ENCODE results near the gene FMN1. TPM values are rescaled to one million over a fixed set of nuclear protein-coding genes. Genes with fewer than 3 reads are reported as not detected.

The FMN1 gene
- polyA plus RNA-seq, 1 donor from 2014 or later: 0.40 TPM

DNA sequence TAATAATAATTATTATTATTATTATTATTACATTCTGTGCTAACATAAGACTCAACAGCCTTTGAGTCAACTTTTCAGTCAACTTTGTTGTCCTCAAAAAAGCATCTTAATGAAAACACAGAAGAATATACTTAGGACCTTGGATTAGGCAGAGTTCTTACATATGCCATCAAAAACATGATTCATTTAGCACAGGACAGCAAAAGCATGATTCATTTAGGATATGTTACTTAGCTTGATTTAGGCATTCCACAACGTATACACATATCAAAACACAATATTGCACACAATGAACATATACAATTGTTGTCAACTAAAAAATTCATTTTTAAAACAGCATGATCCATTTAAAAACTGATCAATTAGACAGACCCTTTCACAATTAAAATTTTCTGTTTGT lies 213.0 kb downstream of the FMN1 start:
- Histone ChIP-seq H3K4me3 (ENCODE audit: low read length) (no peak overlapping the region), H3K36me3 (ENCODE audit: insufficient read depth, low read length) (no peaks in the 10 kb centered on the region), H3K9ac (ENCODE audit: low read length) (no peak overlapping the region), H3K27ac (ENCODE audit: low read length) (no peak overlapping the region), H3F3A (ENCODE audit: insufficient read depth, low read length, poor library complexity, severe bottlenecking) (no peaks in the 10 kb centered on the region), H3K9me2 (ENCODE audit: insufficient read depth, low read length) (no peaks in the 10 kb centered on the region), H3K79me2 (replicated peaks; ENCODE audit: insufficient read depth, low read length) (no peaks in the 10 kb centered on the region), H3K27me3 (ENCODE audit: insufficient read depth, low read depth, low read length) (no peaks in the 10 kb centered on the region), H2AFZ (ENCODE audit: low read depth, low read length) (no peak overlapping the region), H4K20me1 (ENCODE audit: insufficient read depth) (no peaks in the 10 kb centered on the region), H3K9me3 (ENCODE audit: low read length) (no peaks in the 10 kb centered on the region), H3K4me2 (ENCODE audit: low read length) (no peak overlapping the region)
- no peak for TF ChIP-seq EP300 (conservative IDR thresholded peaks at IDR 0.05; ENCODE audit: poor library complexity, severe bottlenecking)
- TF ChIP-seq, protein P1, sequence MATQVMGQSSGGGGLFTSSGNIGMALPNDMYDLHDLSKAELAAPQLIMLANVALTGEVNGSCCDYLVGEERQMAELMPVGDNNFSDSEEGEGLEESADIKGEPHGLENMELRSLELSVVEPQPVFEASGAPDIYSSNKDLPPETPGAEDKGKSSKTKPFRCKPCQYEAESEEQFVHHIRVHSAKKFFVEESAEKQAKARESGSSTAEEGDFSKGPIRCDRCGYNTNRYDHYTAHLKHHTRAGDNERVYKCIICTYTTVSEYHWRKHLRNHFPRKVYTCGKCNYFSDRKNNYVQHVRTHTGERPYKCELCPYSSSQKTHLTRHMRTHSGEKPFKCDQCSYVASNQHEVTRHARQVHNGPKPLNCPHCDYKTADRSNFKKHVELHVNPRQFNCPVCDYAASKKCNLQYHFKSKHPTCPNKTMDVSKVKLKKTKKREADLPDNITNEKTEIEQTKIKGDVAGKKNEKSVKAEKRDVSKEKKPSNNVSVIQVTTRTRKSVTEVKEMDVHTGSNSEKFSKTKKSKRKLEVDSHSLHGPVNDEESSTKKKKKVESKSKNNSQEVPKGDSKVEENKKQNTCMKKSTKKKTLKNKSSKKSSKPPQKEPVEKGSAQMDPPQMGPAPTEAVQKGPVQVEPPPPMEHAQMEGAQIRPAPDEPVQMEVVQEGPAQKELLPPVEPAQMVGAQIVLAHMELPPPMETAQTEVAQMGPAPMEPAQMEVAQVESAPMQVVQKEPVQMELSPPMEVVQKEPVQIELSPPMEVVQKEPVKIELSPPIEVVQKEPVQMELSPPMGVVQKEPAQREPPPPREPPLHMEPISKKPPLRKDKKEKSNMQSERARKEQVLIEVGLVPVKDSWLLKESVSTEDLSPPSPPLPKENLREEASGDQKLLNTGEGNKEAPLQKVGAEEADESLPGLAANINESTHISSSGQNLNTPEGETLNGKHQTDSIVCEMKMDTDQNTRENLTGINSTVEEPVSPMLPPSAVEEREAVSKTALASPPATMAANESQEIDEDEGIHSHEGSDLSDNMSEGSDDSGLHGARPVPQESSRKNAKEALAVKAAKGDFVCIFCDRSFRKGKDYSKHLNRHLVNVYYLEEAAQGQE (IDR thresholded peaks at IDR 0.05; ENCODE audit: borderline replicate concordance): no peak
- no peak for TF ChIP-seq SMC3 (conservative IDR thresholded peaks at IDR 0.05; ENCODE audit: poor library complexity)
- no peak for TF ChIP-seq MXI1 (conservative IDR thresholded peaks at IDR 0.05; ENCODE audit: poor library complexity, severe bottlenecking)
- TF ChIP-seq RAD21 (conservative IDR thresholded peaks at IDR 0.05): no peak
- no peak for TF ChIP-seq EZH2 (IDR thresholded peaks at IDR 0.05; ENCODE audit: borderline replicate concordance, insufficient read depth, low read length, poor library complexity, severe bottlenecking)

DNA sequence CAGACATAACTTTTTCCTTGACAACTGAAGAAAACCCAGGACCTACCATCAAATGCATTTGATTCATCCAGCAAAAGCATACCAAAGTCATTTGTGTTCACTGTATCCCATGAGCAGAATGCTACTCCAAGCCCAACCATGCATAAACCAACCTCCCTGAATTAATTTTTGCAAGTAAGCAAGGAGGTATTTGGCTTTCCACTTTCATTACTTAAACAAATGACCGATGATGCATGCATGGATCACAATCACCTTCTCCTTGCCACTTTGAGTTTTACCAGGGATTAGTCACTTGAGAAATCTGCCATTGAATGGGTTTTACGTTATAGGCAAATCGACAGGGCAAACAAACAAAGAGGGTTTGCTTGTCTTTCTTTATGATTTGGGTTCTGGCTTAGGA lies 214.8 kb downstream of the FMN1 start:
- Histone ChIP-seq H3K9me2 (ENCODE audit: insufficient read depth, low read length) (no peaks in the 10 kb centered on the region), H2AFZ (ENCODE audit: low read depth, low read length) (no peak overlapping the region), H3F3A (ENCODE audit: insufficient read depth, low read length, poor library complexity, severe bottlenecking) (no peaks in the 10 kb centered on the region), H3K36me3 (ENCODE audit: insufficient read depth, low read length) (no peaks in the 10 kb centered on the region), H3K9ac (ENCODE audit: low read length) (no peak overlapping the region), H3K9me3 (ENCODE audit: low read length) (no peaks in the 10 kb centered on the region), H3K27ac (ENCODE audit: low read length) (no peak overlapping the region), H4K20me1 (ENCODE audit: insufficient read depth) (no peaks in the 10 kb centered on the region), H3K4me3 (ENCODE audit: low read length) (no peak overlapping the region), H3K27me3 (ENCODE audit: insufficient read depth, low read depth, low read length) (no peaks in the 10 kb centered on the region), H3K79me2 (replicated peaks; ENCODE audit: insufficient read depth, low read length) (no peaks in the 10 kb centered on the region), H3K4me2 (ENCODE audit: low read length) (no peak overlapping the region)
- no peak for TF ChIP-seq TAF1 (IDR thresholded peaks at IDR 0.05; ENCODE audit: low read depth)
- no peak for TF ChIP-seq SMC3 (conservative IDR thresholded peaks at IDR 0.05; ENCODE audit: poor library complexity)
- TF ChIP-seq EP300 (conservative IDR thresholded peaks at IDR 0.05; ENCODE audit: poor library complexity, severe bottlenecking): no peak
- no peak for TF ChIP-seq EZH2 (IDR thresholded peaks at IDR 0.05; ENCODE audit: borderline replicate concordance, insufficient read depth, low read length, poor library complexity, severe bottlenecking)
- TF ChIP-seq, protein P2, sequence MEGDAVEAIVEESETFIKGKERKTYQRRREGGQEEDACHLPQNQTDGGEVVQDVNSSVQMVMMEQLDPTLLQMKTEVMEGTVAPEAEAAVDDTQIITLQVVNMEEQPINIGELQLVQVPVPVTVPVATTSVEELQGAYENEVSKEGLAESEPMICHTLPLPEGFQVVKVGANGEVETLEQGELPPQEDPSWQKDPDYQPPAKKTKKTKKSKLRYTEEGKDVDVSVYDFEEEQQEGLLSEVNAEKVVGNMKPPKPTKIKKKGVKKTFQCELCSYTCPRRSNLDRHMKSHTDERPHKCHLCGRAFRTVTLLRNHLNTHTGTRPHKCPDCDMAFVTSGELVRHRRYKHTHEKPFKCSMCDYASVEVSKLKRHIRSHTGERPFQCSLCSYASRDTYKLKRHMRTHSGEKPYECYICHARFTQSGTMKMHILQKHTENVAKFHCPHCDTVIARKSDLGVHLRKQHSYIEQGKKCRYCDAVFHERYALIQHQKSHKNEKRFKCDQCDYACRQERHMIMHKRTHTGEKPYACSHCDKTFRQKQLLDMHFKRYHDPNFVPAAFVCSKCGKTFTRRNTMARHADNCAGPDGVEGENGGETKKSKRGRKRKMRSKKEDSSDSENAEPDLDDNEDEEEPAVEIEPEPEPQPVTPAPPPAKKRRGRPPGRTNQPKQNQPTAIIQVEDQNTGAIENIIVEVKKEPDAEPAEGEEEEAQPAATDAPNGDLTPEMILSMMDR (IDR thresholded peaks at IDR 0.05; ENCODE audit: poor library complexity, severe bottlenecking): no peak
- TF ChIP-seq RAD21 (conservative IDR thresholded peaks at IDR 0.05): no peak
- no peak for TF ChIP-seq MXI1 (conservative IDR thresholded peaks at IDR 0.05; ENCODE audit: poor library complexity, severe bottlenecking)
